HL-60 (cell line): ENCODE measurements around the gene KLF18.

Experiments used
- GABPA ChIP-seq: IDR thresholded peaks from 2 replicates; pipeline ENCODE4 v1.6.1; 2012; ENCODE audit warnings: low read depth
- POLR2AphosphoS5 ChIP-seq: IDR thresholded peaks from 2 replicates; pipeline ENCODE4 v1.6.1; 2012; ENCODE audit warnings: low read depth
- TF ChIP-seq, protein P1 (sequence below): IDR thresholded peaks from one replicate; pipeline ENCODE4 v1.5.1; 2011; ENCODE audit warnings: low read length, control low read depth, inconsistent platforms; ENCODE audit not compliant: insufficient read depth
- TF ChIP-seq, protein P2 (sequence below): IDR thresholded peaks from 2 replicates; pipeline ENCODE4 v1.6.1; 2012; ENCODE audit warnings: low read depth; ENCODE audit not compliant: insufficient replicate concordance

DNA sequence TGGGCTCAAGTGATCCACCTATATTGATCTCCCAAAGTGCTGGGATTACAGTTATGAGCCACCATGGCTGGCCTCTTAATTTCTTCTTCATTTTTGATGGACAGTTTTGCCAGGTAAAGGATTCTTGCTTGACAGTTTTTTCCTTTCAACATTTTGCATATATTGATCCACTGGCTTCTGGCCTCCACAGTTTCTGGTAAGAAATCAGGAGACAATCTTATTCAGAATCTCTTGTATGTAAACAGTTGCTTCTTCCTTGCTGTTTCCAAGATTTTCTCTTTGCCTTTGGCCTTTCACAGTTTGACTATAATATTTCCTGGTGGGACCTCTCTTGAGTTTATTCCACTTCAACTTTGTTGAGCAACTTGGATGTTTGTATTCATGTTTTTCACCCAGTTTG, 20.1 kb upstream of the KLF18 start:
- TF ChIP-seq, protein P1, sequence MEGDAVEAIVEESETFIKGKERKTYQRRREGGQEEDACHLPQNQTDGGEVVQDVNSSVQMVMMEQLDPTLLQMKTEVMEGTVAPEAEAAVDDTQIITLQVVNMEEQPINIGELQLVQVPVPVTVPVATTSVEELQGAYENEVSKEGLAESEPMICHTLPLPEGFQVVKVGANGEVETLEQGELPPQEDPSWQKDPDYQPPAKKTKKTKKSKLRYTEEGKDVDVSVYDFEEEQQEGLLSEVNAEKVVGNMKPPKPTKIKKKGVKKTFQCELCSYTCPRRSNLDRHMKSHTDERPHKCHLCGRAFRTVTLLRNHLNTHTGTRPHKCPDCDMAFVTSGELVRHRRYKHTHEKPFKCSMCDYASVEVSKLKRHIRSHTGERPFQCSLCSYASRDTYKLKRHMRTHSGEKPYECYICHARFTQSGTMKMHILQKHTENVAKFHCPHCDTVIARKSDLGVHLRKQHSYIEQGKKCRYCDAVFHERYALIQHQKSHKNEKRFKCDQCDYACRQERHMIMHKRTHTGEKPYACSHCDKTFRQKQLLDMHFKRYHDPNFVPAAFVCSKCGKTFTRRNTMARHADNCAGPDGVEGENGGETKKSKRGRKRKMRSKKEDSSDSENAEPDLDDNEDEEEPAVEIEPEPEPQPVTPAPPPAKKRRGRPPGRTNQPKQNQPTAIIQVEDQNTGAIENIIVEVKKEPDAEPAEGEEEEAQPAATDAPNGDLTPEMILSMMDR: no peak
- TF ChIP-seq, protein P2, sequence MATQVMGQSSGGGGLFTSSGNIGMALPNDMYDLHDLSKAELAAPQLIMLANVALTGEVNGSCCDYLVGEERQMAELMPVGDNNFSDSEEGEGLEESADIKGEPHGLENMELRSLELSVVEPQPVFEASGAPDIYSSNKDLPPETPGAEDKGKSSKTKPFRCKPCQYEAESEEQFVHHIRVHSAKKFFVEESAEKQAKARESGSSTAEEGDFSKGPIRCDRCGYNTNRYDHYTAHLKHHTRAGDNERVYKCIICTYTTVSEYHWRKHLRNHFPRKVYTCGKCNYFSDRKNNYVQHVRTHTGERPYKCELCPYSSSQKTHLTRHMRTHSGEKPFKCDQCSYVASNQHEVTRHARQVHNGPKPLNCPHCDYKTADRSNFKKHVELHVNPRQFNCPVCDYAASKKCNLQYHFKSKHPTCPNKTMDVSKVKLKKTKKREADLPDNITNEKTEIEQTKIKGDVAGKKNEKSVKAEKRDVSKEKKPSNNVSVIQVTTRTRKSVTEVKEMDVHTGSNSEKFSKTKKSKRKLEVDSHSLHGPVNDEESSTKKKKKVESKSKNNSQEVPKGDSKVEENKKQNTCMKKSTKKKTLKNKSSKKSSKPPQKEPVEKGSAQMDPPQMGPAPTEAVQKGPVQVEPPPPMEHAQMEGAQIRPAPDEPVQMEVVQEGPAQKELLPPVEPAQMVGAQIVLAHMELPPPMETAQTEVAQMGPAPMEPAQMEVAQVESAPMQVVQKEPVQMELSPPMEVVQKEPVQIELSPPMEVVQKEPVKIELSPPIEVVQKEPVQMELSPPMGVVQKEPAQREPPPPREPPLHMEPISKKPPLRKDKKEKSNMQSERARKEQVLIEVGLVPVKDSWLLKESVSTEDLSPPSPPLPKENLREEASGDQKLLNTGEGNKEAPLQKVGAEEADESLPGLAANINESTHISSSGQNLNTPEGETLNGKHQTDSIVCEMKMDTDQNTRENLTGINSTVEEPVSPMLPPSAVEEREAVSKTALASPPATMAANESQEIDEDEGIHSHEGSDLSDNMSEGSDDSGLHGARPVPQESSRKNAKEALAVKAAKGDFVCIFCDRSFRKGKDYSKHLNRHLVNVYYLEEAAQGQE: no peak
- TF ChIP-seq POLR2AphosphoS5 (no peak), GABPA (no peak)
